Body of pancreas (tissue), 4 donors: ENCODE results near the gene ZMYND15.

Source experiments
- CTCF ChIP-seq, 7 experiments: fragments of 450-650 bp in 4 of 7; fragments of 200-600 bp in 3 of 7; sonication (generic) in 3 of 7; IDR thresholded peaks; one replicate each; pipeline ENCODE4 v1.5.1; 2016 to 2019; ENCODE audit warnings: antibody characterized with exemption in 7 of 7
- POLR2A ChIP-seq, 3 donors: fragments of 450-650 bp; IDR thresholded peaks; one replicate each; pipeline ENCODE4 v1.6.1; 2016; ENCODE audit warnings: antibody characterized with exemption in 3 of 3, mild to moderate bottlenecking in 2 of 3

DNA sequence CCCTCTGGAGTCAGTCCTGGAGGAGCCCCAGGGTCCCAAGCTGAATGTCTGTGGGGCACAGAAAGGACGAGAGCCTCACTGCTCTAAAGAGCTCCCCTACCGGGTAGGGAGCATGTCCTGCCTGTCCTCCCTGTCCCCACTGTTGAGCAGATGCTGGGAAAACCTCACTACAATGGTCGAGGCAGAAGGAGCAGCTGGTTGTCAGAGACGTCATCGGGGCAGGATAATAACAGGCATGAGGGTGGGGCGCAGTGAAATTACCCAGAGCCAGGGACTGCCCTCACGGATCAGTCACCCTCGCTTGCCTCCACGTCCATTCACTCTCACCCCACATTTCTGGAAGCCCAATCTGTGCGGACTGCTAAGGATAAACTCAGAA lies 32.6 kb downstream of the ZMYND15 start:
- TF ChIP-seq CTCF (IDR thresholded peaks at IDR 0.05) = no peak
- no peak for TF ChIP-seq POLR2A (IDR thresholded peaks at IDR 0.05)
